GM19372 (cell line): Measurements from ENCODE around the gene CA11.
"Not testable (repeated sequence)": the region's sequence is repeated elsewhere in the genome, so short reads cannot be mapped to it uniquely, and the experiment has no call there.

ENCODE experiments used
- ATAC-seq: cut with Tn5 transposase; IDR thresholded peaks from one replicate; pipeline ENCODE4 v1.9.1; 2021; ENCODE audit warnings: mild to moderate bottlenecking, low read depth, moderate library complexity; ENCODE audit not compliant: unreplicated experiment

The CA11 gene

GRCh38 chr19:48646001-48646721, at the start of gene CA11:
CA11 (minus strand) TSS chr19:48646187; CDS start chr19:48645632, 555 bp downstream.
- ATAC-seq = peak; percentile 78

DNA sequence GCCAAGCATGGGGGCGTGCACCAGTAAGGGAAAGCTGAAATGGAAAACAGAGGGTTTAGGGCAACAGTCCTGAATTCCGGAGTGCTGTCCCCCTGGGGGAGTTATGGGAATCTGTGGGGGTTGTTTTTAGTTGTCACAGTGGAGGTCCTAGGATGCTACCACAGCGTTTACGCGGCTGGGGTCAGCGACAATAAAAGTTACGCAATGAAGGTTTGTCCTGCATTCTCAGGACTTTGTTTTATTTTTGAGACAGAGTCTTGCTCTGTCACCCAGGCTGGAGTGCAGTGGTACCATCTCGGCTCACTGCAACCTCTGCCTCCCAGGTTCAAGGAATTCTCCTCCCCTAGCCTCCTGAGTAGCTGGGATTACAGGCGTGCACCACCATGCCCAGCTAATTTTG, 47.6 kb upstream of the CA11 start:
- not testable (repeated sequence) for ATAC-seq

DNA sequence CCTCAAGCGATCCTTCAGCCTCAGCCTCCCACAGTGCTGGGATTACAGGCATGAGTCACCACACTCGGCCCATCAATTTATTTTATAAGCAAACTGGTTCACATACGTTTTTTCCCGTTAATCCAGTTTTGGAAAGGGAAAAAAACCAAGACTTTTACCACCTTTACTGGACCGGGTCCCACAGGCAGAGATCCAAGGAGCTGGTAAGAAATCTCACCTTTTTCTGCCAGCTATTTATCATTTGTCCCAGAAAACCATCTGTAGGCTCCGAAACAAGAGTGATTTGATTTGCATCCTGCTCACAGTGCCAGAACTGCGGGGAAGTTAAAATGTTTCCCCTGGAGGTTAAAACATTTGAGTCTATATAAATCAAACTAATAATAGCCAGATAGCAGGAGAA, 43.5 kb upstream of the CA11 start:
- ATAC-seq = no peak

DNA sequence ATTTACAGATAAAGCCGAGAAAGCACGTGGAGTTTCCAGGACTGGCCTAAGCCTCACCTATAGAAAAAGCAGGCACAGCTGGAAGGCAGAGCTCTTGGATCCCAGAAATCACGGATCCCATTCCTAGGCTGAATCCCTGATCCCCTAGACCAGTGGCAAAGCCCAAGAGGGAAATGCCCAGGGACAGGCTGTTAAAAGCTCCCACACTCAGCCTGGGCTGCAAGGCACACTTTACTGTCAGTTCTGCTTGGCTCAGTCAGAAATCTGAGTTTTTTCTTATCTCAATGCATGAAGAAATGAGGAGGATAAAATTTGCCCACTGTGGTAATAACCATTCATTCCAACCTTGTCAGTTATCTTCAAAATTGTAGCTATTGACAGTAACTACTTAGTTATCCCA, 41.8 kb upstream of the CA11 start:
- no peak for ATAC-seq

DNA sequence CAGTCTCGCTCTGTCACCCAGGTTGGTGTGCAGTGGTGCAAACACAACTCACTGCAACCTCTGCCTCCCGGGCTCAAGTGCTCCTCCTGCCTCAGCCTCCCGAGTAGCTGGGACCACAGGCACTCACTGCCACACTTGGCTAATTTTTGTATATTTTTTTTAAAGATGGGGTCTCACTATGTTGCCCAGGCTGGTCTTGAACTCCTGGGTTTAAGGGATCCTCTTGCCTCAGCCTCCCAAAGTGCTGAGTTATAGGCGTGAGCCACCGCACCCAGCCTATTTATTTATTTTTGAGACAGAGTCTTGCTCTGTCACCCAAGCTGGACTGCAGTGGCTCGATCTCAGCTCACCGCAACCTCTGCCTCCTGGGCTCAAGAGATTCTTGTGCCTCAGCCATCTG, 40.6 kb upstream of the CA11 start:
- not testable (repeated sequence) for ATAC-seq

DNA sequence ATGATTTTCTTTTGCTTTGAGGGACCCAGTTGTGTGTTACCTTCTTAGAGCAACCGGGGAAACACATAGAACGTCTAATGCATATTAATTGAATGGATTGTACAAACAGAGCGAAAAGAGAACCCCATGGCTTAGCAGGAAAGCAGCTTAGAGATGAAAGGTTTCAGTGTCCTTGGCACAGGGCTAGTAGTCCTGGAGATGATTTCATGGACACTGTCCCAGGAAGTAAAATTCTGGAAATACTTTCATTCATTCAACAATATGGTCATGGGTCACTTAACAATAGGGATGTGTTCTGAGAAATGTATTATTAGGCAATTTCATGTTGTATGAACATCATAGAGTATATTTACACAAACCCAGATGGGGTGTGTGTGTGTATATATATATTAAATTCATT, 40.1 kb upstream of the CA11 start:
- no peak for ATAC-seq

- no peak for ATAC-seq
Observed at GRCh38 chr19:48685583-48685982, 39.6 kb upstream of the CA11 start.

GRCh38 chr19:48683349-48683748, 37.4 kb upstream of the CA11 start:
- no peak for ATAC-seq

DNA sequence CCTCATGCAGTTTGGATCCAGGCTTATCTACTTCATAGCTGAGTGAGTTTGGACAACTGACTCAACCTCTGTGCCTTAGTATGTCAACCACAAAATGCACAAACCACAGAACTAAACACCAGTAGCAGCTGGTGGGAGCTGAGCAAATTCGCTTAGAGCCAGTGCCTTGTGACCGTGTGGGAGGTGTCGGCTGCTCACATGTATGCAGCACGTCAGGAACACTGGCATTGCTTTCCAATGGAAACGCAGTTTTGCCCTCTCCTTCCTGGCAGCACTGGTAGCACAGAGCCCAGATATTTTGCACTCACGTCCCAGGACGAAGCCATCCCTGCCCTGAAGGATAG, 35.1 kb upstream of the CA11 start:
- ATAC-seq = no peak

DNA sequence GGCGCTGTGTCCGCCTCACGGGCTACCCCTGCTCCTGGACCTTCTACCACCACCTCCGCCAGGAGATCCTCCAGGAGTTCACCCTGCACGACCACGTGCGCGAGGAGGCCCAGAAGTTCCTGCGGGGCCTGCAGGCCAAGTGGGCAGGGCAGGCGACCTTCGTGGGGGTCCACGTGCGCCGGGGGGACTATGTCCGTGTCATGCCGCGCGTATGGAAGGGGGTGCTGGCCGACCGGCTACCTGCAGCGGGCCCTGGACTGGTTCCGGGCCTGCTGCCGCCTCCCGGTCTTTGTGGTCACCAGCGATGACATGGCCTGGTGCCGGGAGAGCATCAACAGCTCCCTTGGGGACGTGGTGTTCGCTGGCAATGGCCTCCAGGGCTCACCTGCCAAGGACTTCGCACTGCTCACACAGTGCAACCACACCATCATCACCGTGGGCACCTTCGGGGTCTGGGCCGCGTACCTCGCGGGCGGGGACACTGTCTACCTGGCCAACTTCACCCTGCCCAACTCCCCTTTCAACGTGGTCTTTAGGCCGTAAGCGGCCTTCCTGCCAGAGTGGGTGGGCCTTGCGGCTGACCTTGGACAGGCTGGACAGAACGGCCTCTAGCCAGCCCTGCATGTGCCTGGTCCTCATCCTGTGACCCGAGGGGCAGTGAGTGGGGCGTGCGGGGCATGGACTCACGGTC, 34.6 kb upstream of the CA11 start:
- ATAC-seq = no peak

GRCh38 chr19:48680006-48680405, 34.0 kb upstream of the CA11 start:
- ATAC-seq = not testable (repeated sequence)

- ATAC-seq = no peak
Observed at GRCh38 chr19:48678201-48678600, 32.2 kb upstream of the CA11 start.

- no peak for ATAC-seq
Observed at GRCh38 chr19:48676887-48677286, 30.9 kb upstream of the CA11 start.

DNA sequence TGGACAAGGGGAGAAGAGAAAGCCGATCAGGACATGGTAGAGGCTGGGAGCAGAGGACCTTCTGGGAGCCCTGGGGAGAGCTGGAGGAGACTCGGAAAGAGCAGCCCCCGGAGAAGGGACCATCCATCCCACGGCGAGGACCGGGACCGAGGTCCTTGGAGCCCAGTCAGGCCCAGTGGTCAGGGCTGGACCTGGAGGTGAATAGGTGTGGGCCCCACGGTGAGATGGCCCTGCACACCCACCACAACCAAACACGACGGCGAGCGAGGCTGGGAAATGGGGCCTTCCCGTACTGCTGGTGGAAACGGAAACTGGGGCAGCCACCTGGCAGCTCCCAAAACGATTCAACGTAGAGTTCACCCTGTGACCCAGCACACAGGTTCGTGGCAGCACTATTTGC, 30.5 kb upstream of the CA11 start:
- ATAC-seq = no peak

DNA sequence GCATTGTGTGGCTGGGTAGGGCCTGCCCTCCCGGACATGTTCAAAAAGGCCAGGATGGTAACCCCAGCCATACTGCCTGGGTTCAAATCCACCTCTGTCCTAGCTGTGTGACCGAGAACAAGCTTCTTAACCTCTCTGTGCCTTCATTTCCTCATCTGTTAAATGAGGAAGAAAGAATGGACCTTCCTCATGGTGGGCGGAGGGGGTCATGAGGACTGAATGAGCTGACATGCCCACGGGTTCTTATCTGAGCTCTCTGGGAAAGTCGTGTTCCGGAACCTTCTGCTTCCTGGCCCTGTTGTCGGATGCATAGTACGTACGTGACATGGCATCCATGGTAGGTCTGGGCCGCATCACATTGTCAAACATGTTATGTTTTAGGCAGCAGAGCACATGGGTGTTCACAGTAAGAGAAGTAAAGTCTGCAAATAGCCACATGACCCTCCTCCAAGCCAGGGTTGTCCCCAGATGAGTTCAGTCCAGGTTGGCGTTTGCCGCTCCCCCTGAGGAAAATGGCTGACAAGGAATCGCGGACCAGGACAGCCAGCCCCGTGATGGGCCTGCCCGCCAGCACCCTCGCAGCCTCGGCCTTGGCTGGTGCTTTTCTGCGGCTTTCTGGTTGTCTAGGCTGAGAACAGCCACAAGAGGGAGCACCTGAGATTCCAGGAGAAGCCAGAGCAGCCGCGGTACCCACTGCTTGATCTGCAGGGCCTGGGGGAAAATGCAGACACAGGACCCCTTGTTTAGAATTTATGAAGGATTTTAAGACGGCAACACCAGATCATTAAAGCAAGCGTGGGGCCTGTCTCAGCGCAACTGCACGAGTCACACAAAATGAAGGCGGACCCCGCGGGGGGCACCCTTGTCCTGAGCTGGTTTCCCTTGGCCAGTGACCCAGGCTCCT, 29.2 kb upstream of the CA11 start:
- ATAC-seq = no peak

- no peak for ATAC-seq
Observed at GRCh38 chr19:48674216-48674809, 28.3 kb upstream of the CA11 start.

GRCh38 chr19:48673436-48674100, 27.6 kb upstream of the CA11 start:
- ATAC-seq = no peak

- no peak for ATAC-seq
Observed at GRCh38 chr19:48672994-48673393, 27.0 kb upstream of the CA11 start, which contains the start of gene NTN5. NTN5 (minus strand) TSS chr19:48673017; CDS start chr19:48670986, 2,031 bp downstream.

GRCh38 chr19:48671446-48671995, 25.5 kb upstream of the CA11 start:
- ATAC-seq = no peak
